SK-N-SH treated with all-trans-retinoic acid at 6 μM for 48 hours (cell line): Measurements from ENCODE around the gene AFG1L.
A peak's percentile ranks its signal among the peaks of the same experiment; 100 is the strongest.

Experiments used
- ATAC-seq: fragments of 200-7000 bp; cut with Tn5 transposase; 3 replicates; pipeline ENCODE4 v1.9.1; 2020; ENCODE audit warnings: mild to moderate bottlenecking, moderate library complexity
- ARNTL ChIP-seq: fragments of 450-650 bp; formaldehyde crosslinking; IDR thresholded peaks from 2 replicates; pipeline ENCODE4 v1.5.0; 2020; ENCODE audit warnings: low read depth, mild to moderate bottlenecking, moderate library complexity, borderline replicate concordance
- BACH2 ChIP-seq: fragments of 250-450 bp; sonication (Bioruptor Pico); IDR thresholded peaks from 2 replicates; pipeline ENCODE4 v1.9.0; 2021; ENCODE audit warnings: mild to moderate bottlenecking, borderline replicate concordance
- ESRRG ChIP-seq: fragments of 250-450 bp; sonication (Bioruptor Pico); IDR thresholded peaks from 2 replicates; pipeline ENCODE4 v1.6.1; 2021; ENCODE audit warnings: mild to moderate bottlenecking
- GLIS3 ChIP-seq: fragments of 250-450 bp; sonication (Bioruptor Pico); IDR thresholded peaks from 2 replicates; pipeline ENCODE4 v1.5.0; 2020; ENCODE audit warnings: mild to moderate bottlenecking, moderate library complexity
- ISL1 ChIP-seq: fragments of 250-450 bp; sonication (Bioruptor Pico); IDR thresholded peaks from 2 replicates; pipeline ENCODE4 v2.1.2; 2022; ENCODE audit warnings: mild to moderate bottlenecking, moderate library complexity
- OSR1 ChIP-seq: fragments of 250-450 bp; sonication (Bioruptor Pico); IDR thresholded peaks from 2 replicates; pipeline ENCODE4 v1.8.0; 2022; ENCODE audit warnings: moderate library complexity, mild to moderate bottlenecking, inconsistent platforms
- PATZ1 ChIP-seq: fragments of 250-450 bp; sonication (Bioruptor Pico); IDR thresholded peaks from 2 replicates; pipeline ENCODE4 v1.8.0; 2020; ENCODE audit warnings: mild to moderate bottlenecking, moderate library complexity, borderline replicate concordance
- POU6F1 ChIP-seq: fragments of 250-450 bp; sonication (Bioruptor Pico); IDR thresholded peaks from 2 replicates; pipeline ENCODE4 v1.8.0; 2021; ENCODE audit warnings: low read depth, mild to moderate bottlenecking, moderate library complexity, borderline replicate concordance
- PPARA ChIP-seq: fragments of 250-450 bp; sonication (Bioruptor Pico); IDR thresholded peaks from 2 replicates; pipeline ENCODE4 v1.5.0; 2020; ENCODE audit warnings: mild to moderate bottlenecking, borderline replicate concordance
- RARB ChIP-seq: fragments of 250-450 bp; sonication (Bioruptor Pico); IDR thresholded peaks from 2 replicates; pipeline ENCODE4 v1.8.0; 2021; ENCODE audit warnings: mild to moderate bottlenecking, moderate library complexity
- SNAI2 ChIP-seq: fragments of 250-450 bp; sonication (Bioruptor Pico); IDR thresholded peaks from 2 replicates; pipeline ENCODE4 v1.5.0; 2020; ENCODE audit warnings: mild to moderate bottlenecking, moderate library complexity
- TCF4 ChIP-seq: fragments of 250-450 bp; sonication (Bioruptor Pico); IDR thresholded peaks from 2 replicates; pipeline ENCODE4 v1.8.0; 2021; ENCODE audit warnings: mild to moderate bottlenecking, moderate library complexity, borderline replicate concordance
- TOX ChIP-seq: fragments of 250-450 bp; sonication (Bioruptor Pico); IDR thresholded peaks from 2 replicates; pipeline ENCODE4 v1.8.0; 2021; ENCODE audit warnings: mild to moderate bottlenecking, moderate library complexity, borderline replicate concordance
- TSHZ2 ChIP-seq: fragments of 250-450 bp; sonication (Bioruptor Pico); IDR thresholded peaks from 2 replicates; pipeline ENCODE4 v1.5.0; 2020; ENCODE audit warnings: mild to moderate bottlenecking, moderate library complexity
- ZC3H10 ChIP-seq: fragments of 250-450 bp; sonication (Bioruptor Pico); IDR thresholded peaks from 2 replicates; pipeline ENCODE4 v1.5.1; 2021; ENCODE audit warnings: mild to moderate bottlenecking, moderate library complexity
- ZFP3 ChIP-seq: fragments of 250-450 bp; sonication (Bioruptor Pico); IDR thresholded peaks from 2 replicates; pipeline ENCODE4 v1.5.0; 2020; ENCODE audit warnings: mild to moderate bottlenecking, moderate library complexity
- ZFP30 ChIP-seq: fragments of 450-650 bp; formaldehyde crosslinking; IDR thresholded peaks from 2 replicates; pipeline ENCODE4 v1.5.0; 2022; ENCODE audit warnings: mild to moderate bottlenecking, moderate library complexity
- ZNF565 ChIP-seq: fragments of 450-650 bp; formaldehyde crosslinking; conservative IDR thresholded peaks from 2 replicates; pipeline ENCODE4 v1.5.0; 2020; ENCODE audit warnings: low read depth, mild to moderate bottlenecking, moderate library complexity
- ZNF70 ChIP-seq: fragments of 450-650 bp; formaldehyde crosslinking; IDR thresholded peaks from 2 replicates; pipeline ENCODE4 v1.5.0; 2020; ENCODE audit warnings: mild to moderate bottlenecking, moderate library complexity
- ZNF8 ChIP-seq: fragments of 450-650 bp; formaldehyde crosslinking; IDR thresholded peaks from 2 replicates; pipeline ENCODE4 v1.5.0; 2020; ENCODE audit warnings: mild to moderate bottlenecking, moderate library complexity

Gene AFG1L

GRCh38 chr6:108510461-108511319 is 215.8 kb downstream of the AFG1L start:
- ATAC-seq = no peak
- TF ChIP-seq ZNF565 (no peak), GLIS3 (CRISPR knock-in tag) (no peak), ZNF70 (CRISPR knock-in tag) (no peak), PATZ1 (no peak), SNAI2 (CRISPR knock-in tag) (no peak), TOX (CRISPR knock-in tag) (no peak), BACH2 (no peak), ZFP30 (CRISPR knock-in tag) (no peak), TCF4 (CRISPR knock-in tag) (no peak), PPARA (CRISPR knock-in tag) (no peak), TSHZ2 (CRISPR knock-in tag) (no peak), RARB (no peak), ZNF8 (no peak)

- ATAC-seq = peak; percentile 80
These were observed 224.1 kb downstream of the AFG1L start for GRCh38 chr6:108518714-108519576.

More at GRCh38 chr6:108518714-108519576, 224.1 kb downstream of the AFG1L start:
- TF ChIP-seq ZC3H10 (CRISPR knock-in tag) (no peak), SNAI2 (CRISPR knock-in tag) (no peak), GLIS3 (CRISPR knock-in tag) (no peak), ZNF8 (no peak), OSR1 (no peak), POU6F1 (no peak), ZFP3 (no peak), RARB (no peak), ISL1 (CRISPR knock-in tag) (no peak), ARNTL (CRISPR knock-in tag) (no peak), TSHZ2 (CRISPR knock-in tag) (no peak), ZNF565 (no peak), PATZ1 (no peak), ESRRG (CRISPR knock-in tag) (no peak)
